SH-SY5Y (cell line): ENCODE measurements around the gene PLA2G2D.
A peak's percentile ranks its signal among the peaks of the same experiment; 100 is the strongest.

Source experiments
- GATA2 ChIP-seq: IDR thresholded peaks from 2 replicates; pipeline ENCODE4 v1.6.1; 2011; ENCODE audit warnings: mild to moderate bottlenecking, low read depth, low read length
- GATA3 ChIP-seq: IDR thresholded peaks from 2 replicates; pipeline ENCODE4 v1.6.1; 2011; ENCODE audit warnings: low read depth, mild to moderate bottlenecking, low read length, moderate library complexity

Gene PLA2G2D

GRCh38 chr1:20093303-20093702 is 26.0 kb downstream of the PLA2G2D start:
- TF ChIP-seq GATA2 (no peak), GATA3 (no peak)

- TF ChIP-seq GATA2 (no peak), GATA3 (no peak)
Measured at GRCh38 chr1:20090641-20091040, 28.7 kb downstream of the PLA2G2D start.

- TF ChIP-seq GATA3 (no peak), GATA2 (no peak)
Measured at GRCh38 chr1:20090119-20090518, 29.2 kb downstream of the PLA2G2D start.

GRCh38 chr1:20089328-20090077 is 29.8 kb downstream of the PLA2G2D start:
- TF ChIP-seq GATA2, result no peak
- no peak for TF ChIP-seq GATA3

- TF ChIP-seq GATA3 (no peak), GATA2 (no peak)
Measured at GRCh38 chr1:20087668-20088067, 31.7 kb downstream of the PLA2G2D start.

GRCh38 chr1:20086800-20087199 is 32.5 kb downstream of the PLA2G2D start:
- no peak for TF ChIP-seq GATA3
- TF ChIP-seq GATA2, result no peak

GRCh38 chr1:20083178-20083944 is 36.0 kb downstream of the PLA2G2D start:
- TF ChIP-seq GATA2 (no peak), GATA3 (no peak)

- TF ChIP-seq GATA3 (no peak), GATA2 (peak; percentile 64)
Measured at GRCh38 chr1:20082772-20083171, 36.6 kb downstream of the PLA2G2D start.

GRCh38 chr1:20081353-20081810 is 38.0 kb downstream of the PLA2G2D start:
- no peak for TF ChIP-seq GATA3
- no peak for TF ChIP-seq GATA2

GRCh38 chr1:20080441-20081352 is 38.6 kb downstream of the PLA2G2D start:
- TF ChIP-seq GATA2 (no peak), GATA3 (no peak)

- TF ChIP-seq GATA2 (no peak), GATA3 (no peak)
Measured at GRCh38 chr1:20079661-20080305, 39.6 kb downstream of the PLA2G2D start.

GRCh38 chr1:20078711-20079110 is 40.6 kb downstream of the PLA2G2D start:
- no peak for TF ChIP-seq GATA2
- no peak for TF ChIP-seq GATA3

GRCh38 chr1:20078171-20078651 is 41.1 kb downstream of the PLA2G2D start:
- no peak for TF ChIP-seq GATA3
- TF ChIP-seq GATA2, result no peak
